ENCODE measurements around the gene DHX30.
A peak's percentile ranks its signal among the peaks of the same experiment; 100 is the strongest.

Gene DHX30

GRCh38 chr3:47794544-47794943 is 8.4 kb upstream of the DHX30 start:
- no peak for DNase-seq (ENCODE audit: extremely low read depth, insufficient read length)
- Histone ChIP-seq H3K27me3 (replicated peaks; ENCODE audit: control insufficient read depth, insufficient read depth, low read length) (no peaks in the 10 kb centered on the region), H3K4me3 (replicated peaks; ENCODE audit: low read depth, low read length) (no peak overlapping the region), H3K36me3 (ENCODE audit: control insufficient read depth, insufficient read depth, low read length) (no peaks in the 10 kb centered on the region)
- TF ChIP-seq CTCF (IDR thresholded peaks at IDR 0.05; ENCODE audit: insufficient read depth, low read length, poor library complexity, severe bottlenecking): no peak

GRCh38 chr3:47799733-47800132 is 3.2 kb upstream of the DHX30 start:
- no peaks in the 10 kb centered on the region for H3K36me3 ChIP-seq (ENCODE audit: control insufficient read depth, insufficient read depth, low read length)
- DNase-seq (ENCODE audit: extremely low read depth, insufficient read length): no peak
- H3K27me3 ChIP-seq (replicated peaks; ENCODE audit: control insufficient read depth, insufficient read depth, low read length): no peaks in the 10 kb centered on the region
- TF ChIP-seq CTCF (IDR thresholded peaks at IDR 0.05; ENCODE audit: insufficient read depth, low read length, poor library complexity, severe bottlenecking): peak; percentile 56
- no peak overlapping the region for H3K4me3 ChIP-seq (replicated peaks; ENCODE audit: low read depth, low read length)

- no peak for TF ChIP-seq CTCF (IDR thresholded peaks at IDR 0.05; ENCODE audit: insufficient read depth, low read length, poor library complexity, severe bottlenecking)
- no peaks in the 10 kb centered on the region; the same call in 1 of the 2 replicates for H3K36me3 ChIP-seq (ENCODE audit: control insufficient read depth, insufficient read depth, low read length)
- peak overlapping the region; percentile 94 for H3K4me3 ChIP-seq (replicated peaks; ENCODE audit: low read depth, low read length)
- H3K27me3 ChIP-seq (replicated peaks; ENCODE audit: control insufficient read depth, insufficient read depth, low read length): no peaks in the 10 kb centered on the region
- DNase-seq (ENCODE audit: extremely low read depth, insufficient read length): no peak
Observed at GRCh38 chr3:47803480-47804025, 615 bp downstream of the DHX30 start.

GRCh38 chr3:47804577-47804976 is 1.6 kb downstream of the DHX30 start:
- H3K4me3 ChIP-seq (replicated peaks; ENCODE audit: low read depth, low read length): no peak overlapping the region
- TF ChIP-seq CTCF (IDR thresholded peaks at IDR 0.05; ENCODE audit: insufficient read depth, low read length, poor library complexity, severe bottlenecking): no peak
- DNase-seq (ENCODE audit: extremely low read depth, insufficient read length): no peak
- no peaks in the 10 kb centered on the region; the same call in 1 of the 2 replicates for H3K36me3 ChIP-seq (ENCODE audit: control insufficient read depth, insufficient read depth, low read length)
- no peaks in the 10 kb centered on the region for H3K27me3 ChIP-seq (replicated peaks; ENCODE audit: control insufficient read depth, insufficient read depth, low read length)

- Histone ChIP-seq H3K36me3 (ENCODE audit: control insufficient read depth, insufficient read depth, low read length) (peaks cover 4% of the 10 kb centered on the region), H3K4me3 (replicated peaks; ENCODE audit: low read depth, low read length) (no peak overlapping the region), H3K27me3 (replicated peaks; ENCODE audit: control insufficient read depth, insufficient read depth, low read length) (no peaks in the 10 kb centered on the region)
- TF ChIP-seq CTCF (IDR thresholded peaks at IDR 0.05; ENCODE audit: insufficient read depth, low read length, poor library complexity, severe bottlenecking): no peak
- DNase-seq (ENCODE audit: extremely low read depth, insufficient read length): no peak
Observed at GRCh38 chr3:47813551-47814177, 10.7 kb downstream of the DHX30 start.
